Activated naive CD4-positive, alpha-beta T cell treated with Interleukin-2 at 50 U/mL for 16 hours (primary cell): ENCODE measurements around the gene OVCA2.

ENCODE experiments used
- DNase-seq: peaks from one replicate; pipeline ENCODE4 v3.0.0-alpha.2; 2020

OVCA2 gene

DNA sequence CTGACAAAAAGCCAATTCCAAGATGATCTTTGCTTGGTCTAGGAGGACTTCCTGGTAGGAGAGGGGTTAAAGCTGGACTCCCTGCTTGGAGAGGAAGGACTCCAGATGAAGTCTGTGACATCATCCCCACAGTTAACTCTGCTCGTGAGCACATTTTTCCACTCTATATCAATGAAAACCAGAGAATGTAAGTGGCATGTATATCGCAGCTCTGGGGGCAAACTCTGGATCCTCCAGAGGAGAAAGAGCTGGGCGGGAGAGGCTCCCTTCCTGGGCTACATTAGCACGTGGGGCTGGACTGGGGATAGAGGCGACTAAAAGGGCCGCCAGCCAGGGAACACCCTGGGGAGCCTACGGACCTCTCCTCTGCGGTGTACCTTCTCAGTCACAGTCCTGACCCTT lies 47.2 kb downstream of the OVCA2 start:
- peak; percentile 14 for DNase-seq

DNA sequence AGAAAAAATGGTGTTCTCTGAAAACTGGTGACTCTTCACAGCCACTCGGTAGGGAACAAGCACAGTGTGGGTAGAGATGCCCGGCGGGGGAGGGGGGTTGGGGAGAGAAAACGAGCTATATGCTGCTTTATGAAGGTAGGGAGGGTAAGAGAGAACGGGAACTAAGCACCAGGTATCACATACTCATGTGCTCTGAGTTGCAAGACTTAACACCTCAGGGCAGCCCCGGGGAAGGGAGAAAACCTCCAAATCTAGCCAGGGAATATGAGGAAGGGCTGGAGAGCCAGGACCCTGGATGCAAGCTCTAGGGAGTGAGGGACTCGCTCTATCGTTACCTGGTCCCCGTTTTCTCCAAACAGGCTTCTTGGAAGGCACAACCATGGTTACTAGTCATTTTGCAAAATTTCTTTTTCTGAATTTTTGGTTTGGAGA lies 48.4 kb downstream of the OVCA2 start:
- peak; percentile 34 for DNase-seq

DNA sequence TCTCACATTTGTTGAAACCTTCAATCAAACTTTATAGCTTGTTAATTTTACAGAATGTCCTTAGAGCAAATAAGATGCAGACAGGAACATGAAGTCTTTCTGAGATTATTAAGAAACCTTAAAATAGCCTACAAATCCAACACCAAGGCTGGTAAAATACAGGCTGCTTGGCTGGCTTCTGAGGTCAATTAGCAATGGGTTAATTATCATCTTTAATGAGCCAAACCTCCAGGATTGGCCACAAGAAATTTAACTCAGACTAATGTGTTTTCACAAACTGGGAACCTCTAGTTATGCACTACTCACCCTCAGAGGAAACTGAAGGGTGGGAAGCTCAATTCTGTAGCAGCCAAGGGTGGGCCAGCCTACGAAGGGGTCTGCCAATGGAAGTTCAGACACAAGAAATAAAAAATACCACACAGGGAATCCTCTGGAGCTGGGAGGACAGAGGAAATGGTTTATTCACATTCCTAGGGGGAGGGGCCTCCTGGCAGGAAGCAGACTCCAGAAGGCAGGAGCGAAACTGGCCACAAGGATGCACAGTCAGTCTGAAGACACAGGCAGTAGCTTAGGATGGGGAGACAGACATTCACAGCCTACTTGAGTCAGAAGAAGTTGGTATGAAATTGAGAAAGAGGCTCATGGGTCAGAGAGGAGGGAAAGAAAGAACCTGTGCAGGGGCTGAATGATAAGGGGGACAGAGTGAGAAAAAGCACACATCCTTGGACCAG lies 49.1 kb downstream of the OVCA2 start:
- no peak for DNase-seq

DNA sequence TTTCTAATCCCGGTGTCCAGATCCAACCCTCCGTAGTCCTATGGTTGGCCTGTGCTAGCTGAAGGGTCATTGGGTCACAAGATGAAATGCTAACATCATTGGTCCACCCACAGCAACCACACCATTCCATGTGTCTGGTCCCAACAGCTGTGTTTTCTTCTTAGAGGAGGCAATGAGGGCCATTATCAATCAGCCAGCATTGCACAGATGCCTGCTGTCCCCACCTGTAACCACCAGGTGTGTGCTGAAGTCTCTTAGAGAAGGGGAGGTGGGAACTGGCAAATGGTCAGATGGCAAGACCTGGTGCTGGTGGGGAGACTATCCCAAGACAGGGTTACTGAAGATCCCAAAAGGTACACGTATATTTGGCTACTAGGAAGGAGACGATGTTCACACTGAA lies 50.4 kb downstream of the OVCA2 start:
- DNase-seq, result no peak
